CD14-positive monocyte (primary cell): ENCODE measurements around the gene ZNF683. TPM values are rescaled to one million over a fixed set of nuclear protein-coding genes. Genes with fewer than 3 reads are reported as not detected.
"Not testable (repeated sequence)": the region's sequence is repeated elsewhere in the genome, so short reads cannot be mapped to it uniquely, and the experiment has no call there.

ENCODE experiments used
- DNase-seq, 3 donors: peaks; one replicate each; pipeline ENCODE4 v3.0.0-alpha.2; 2011 to 2022
- H2AFZ ChIP-seq: 2 replicates; pipeline ENCODE4 v1.6.0; 2012; ENCODE audit warnings: mild to moderate bottlenecking, low read depth, low read length, inconsistent platforms; ENCODE audit not compliant: insufficient read depth, poor library complexity, severe bottlenecking
- H3K27ac ChIP-seq, 2 donors: 1 replicate in 1 of 2; 2 replicates in 1 of 2; pipeline ENCODE4 v1.5.1; 2012 to 2013; ENCODE audit warnings: low read length in 2 of 2, control low read depth in 1 of 2, inconsistent platforms in 1 of 2, low read depth in 1 of 2, mild to moderate bottlenecking in 1 of 2
- H3K27me3 ChIP-seq, 2 donors: one replicate each; pipeline versions ENCODE4 v1.6.0 to v1.6.1; 2011 to 2013; ENCODE audit warnings: low read length in 2 of 2; ENCODE audit not compliant: control insufficient read depth in 2 of 2, insufficient read depth in 2 of 2
- H3K36me3 ChIP-seq, 2 donors: replicated peaks in 1 of 2; 1 replicate in 1 of 2; 2 replicates in 1 of 2; pipeline versions ENCODE4 v1.5.1 to v1.6.1; 2012 to 2013; ENCODE audit warnings: low read length in 2 of 2, control low read depth in 1 of 2, inconsistent platforms in 1 of 2, mild to moderate bottlenecking in 1 of 2; ENCODE audit not compliant: insufficient read depth in 2 of 2, control insufficient read depth in 1 of 2
- H3K4me1 ChIP-seq, 2 donors: 1 replicate in 1 of 2; 2 replicates in 1 of 2; pipeline versions ENCODE4 v1.5.1 to v1.6.1; 2012 to 2013; ENCODE audit warnings: low read length in 2 of 2, control low read depth in 1 of 2, inconsistent platforms in 1 of 2, mild to moderate bottlenecking in 1 of 2, moderate library complexity in 1 of 2; ENCODE audit not compliant: insufficient read depth in 2 of 2, control insufficient read depth in 1 of 2
- H3K4me2 ChIP-seq: replicated peaks from 2 replicates; pipeline ENCODE3; 2012; ENCODE audit warnings: low read length, moderate library complexity, mild to moderate bottlenecking; ENCODE audit not compliant: poor library complexity, severe bottlenecking; ENCODE audit errors: extremely low read depth
- H3K4me3 ChIP-seq, 3 experiments: fragments of 200-600 bp in 1 of 3; sonication (generic) in 1 of 3; replicated peaks in 1 of 3; 1 replicate in 2 of 3; 2 replicates in 1 of 3; pipeline ENCODE4 v1.5.1; 2011 to 2013; ENCODE audit warnings: low read length in 3 of 3, mild to moderate bottlenecking in 3 of 3, control low read depth in 2 of 3, low read depth in 2 of 3, inconsistent platforms in 1 of 3, moderate library complexity in 1 of 3
- H3K79me2 ChIP-seq: 2 replicates; pipeline ENCODE4 v1.6.0; 2012; ENCODE audit warnings: mild to moderate bottlenecking, control low read depth, inconsistent platforms, low read length, moderate library complexity; ENCODE audit not compliant: insufficient read depth
- H3K9ac ChIP-seq: 2 replicates; pipeline ENCODE4 v1.6.0; 2017; ENCODE audit warnings: low read length, mild to moderate bottlenecking; ENCODE audit not compliant: insufficient read depth, poor library complexity, severe bottlenecking
- H3K9me3 ChIP-seq, 2 donors: replicated peaks in 1 of 2; 1 replicate in 1 of 2; 2 replicates in 1 of 2; pipeline versions ENCODE4 v1.5.1 to v1.6.1; 2012 to 2013; ENCODE audit warnings: low read length in 2 of 2, control low read depth in 1 of 2; ENCODE audit not compliant: control insufficient read depth in 1 of 2, insufficient read depth in 1 of 2
- H4K20me1 ChIP-seq: 2 replicates; pipeline ENCODE4 v1.6.0; 2012; ENCODE audit warnings: mild to moderate bottlenecking, low read length, control low read depth, moderate library complexity; ENCODE audit not compliant: insufficient read depth
- H3K27ac Mint-ChIP-seq, 7 donors: one replicate each; pipeline ENCODE4 v1.8.0; 2020; ENCODE audit warnings: mild to moderate bottlenecking in 7 of 7, mixed read lengths in 7 of 7, moderate library complexity in 6 of 7, inconsistent platforms in 2 of 7
- H3K27me3 Mint-ChIP-seq, 3 donors: one replicate each; pipeline ENCODE4 v1.8.0; 2021 to 2022; ENCODE audit warnings: low read depth in 3 of 3, mild to moderate bottlenecking in 3 of 3, mixed read lengths in 3 of 3, moderate library complexity in 3 of 3, inconsistent platforms in 1 of 3
- H3K36me3 Mint-ChIP-seq, 2 donors: one replicate each; pipeline ENCODE4 v1.8.0; 2020; ENCODE audit warnings: mixed read lengths in 2 of 2, inconsistent platforms in 1 of 2, mild to moderate bottlenecking in 1 of 2
- H3K4me1 Mint-ChIP-seq: one replicate; pipeline ENCODE4 v1.8.0; 2020; ENCODE audit warnings: mild to moderate bottlenecking, mixed read lengths
- H3K4me3 Mint-ChIP-seq, 2 donors: one replicate each; pipeline ENCODE4 v1.8.0; 2020; ENCODE audit warnings: mild to moderate bottlenecking in 2 of 2, mixed read lengths in 2 of 2, moderate library complexity in 1 of 2
- H3K9me3 Mint-ChIP-seq, 7 donors: one replicate each; pipeline ENCODE4 v1.8.0; 2020 to 2022; ENCODE audit warnings: mixed read lengths in 7 of 7, mild to moderate bottlenecking in 6 of 7, moderate library complexity in 6 of 7, inconsistent platforms in 2 of 7
- WGBS: methylation state at CpG from one replicate; pipeline ENCODE4 v1.1.5; 2013; ENCODE audit warnings: missing lambda C conversion rate; ENCODE audit not compliant: insufficient coverage; 5-methylcytosine and 5-hydroxymethylcytosine counted together
- intact Hi-C, 2 donors: fragments of 100-400 bp; cut with micrococcal nuclease; formaldehyde crosslinking; loops; one replicate each; pipeline versions ENCODE4 v1.15.0 to v1.15.1; 2023
- polyA plus RNA-seq, 3 donors: library from polyadenylated mRNA; depleted of rRNA in 1 of 3; unstranded in 2 of 3; stranded (reverse) in 1 of 3; fragments of 300-500 nt in 2 of 3; fragments of >200 nt in 1 of 3; fragmentation: Illumina TruSeq in 2 of 3; gene quantifications; 1 replicate in 2 of 3; 2 replicates in 1 of 3; pipeline ENCODE4 v1.2.3, GENCODE V29; 2012 to 2021
- TF ChIP-seq, protein P1 (sequence below): fragments of 200-600 bp; IDR thresholded peaks from one replicate; pipeline ENCODE4 v1.8.0; 2022; ENCODE audit warnings: antibody characterized with exemption, mild to moderate bottlenecking

Gene ZNF683
- polyA plus RNA-seq, 3 donors: not detected

GRCh38 chr1:26330276-26330675 lies 42.3 kb downstream of the ZNF683 start:
- Histone ChIP-seq H3K9me3 (no peaks in the 10 kb centered on the region), H2AFZ (no peak overlapping the region), H3K27me3 (peaks cover 0 to 3% of the 10 kb centered on the region in 2 donors), H3K4me1 (peaks cover 11% of the 10 kb centered on the region in 2 donors), H4K20me1 (no peaks in the 10 kb centered on the region), H3K4me2 (no peak overlapping the region), H3K27ac (no peak overlapping the region), H3K9ac (no peak overlapping the region), H3K36me3 (no peaks in the 10 kb centered on the region), H3K4me3 (no peak overlapping the region), H3K79me2 (no peaks in the 10 kb centered on the region)
- no peak for DNase-seq
- 94% methylated on average over 3 of the region's 5 CpGs for WGBS
- no peak overlapping the region for H3K4me3 Mint-ChIP-seq
- no peaks in the 10 kb centered on the region for H3K36me3 Mint-ChIP-seq
- H3K4me1 Mint-ChIP-seq: peaks cover 9% of the 10 kb centered on the region
- intact Hi-C loops: no loop called here
- H3K27me3 Mint-ChIP-seq: peaks cover 7 to 19% (median 18%) of the 10 kb centered on the region in 3 donors
- H3K9me3 Mint-ChIP-seq: peaks cover 0 to 2% (median 0%) of the 10 kb centered on the region in 7 donors
- H3K27ac Mint-ChIP-seq: no peak overlapping the region
- TF ChIP-seq, protein P1, sequence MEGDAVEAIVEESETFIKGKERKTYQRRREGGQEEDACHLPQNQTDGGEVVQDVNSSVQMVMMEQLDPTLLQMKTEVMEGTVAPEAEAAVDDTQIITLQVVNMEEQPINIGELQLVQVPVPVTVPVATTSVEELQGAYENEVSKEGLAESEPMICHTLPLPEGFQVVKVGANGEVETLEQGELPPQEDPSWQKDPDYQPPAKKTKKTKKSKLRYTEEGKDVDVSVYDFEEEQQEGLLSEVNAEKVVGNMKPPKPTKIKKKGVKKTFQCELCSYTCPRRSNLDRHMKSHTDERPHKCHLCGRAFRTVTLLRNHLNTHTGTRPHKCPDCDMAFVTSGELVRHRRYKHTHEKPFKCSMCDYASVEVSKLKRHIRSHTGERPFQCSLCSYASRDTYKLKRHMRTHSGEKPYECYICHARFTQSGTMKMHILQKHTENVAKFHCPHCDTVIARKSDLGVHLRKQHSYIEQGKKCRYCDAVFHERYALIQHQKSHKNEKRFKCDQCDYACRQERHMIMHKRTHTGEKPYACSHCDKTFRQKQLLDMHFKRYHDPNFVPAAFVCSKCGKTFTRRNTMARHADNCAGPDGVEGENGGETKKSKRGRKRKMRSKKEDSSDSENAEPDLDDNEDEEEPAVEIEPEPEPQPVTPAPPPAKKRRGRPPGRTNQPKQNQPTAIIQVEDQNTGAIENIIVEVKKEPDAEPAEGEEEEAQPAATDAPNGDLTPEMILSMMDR: no peak

- H3K4me2 ChIP-seq, DNase-seq, H2AFZ ChIP-seq, H3K9me3 Mint-ChIP-seq, H3K36me3 ChIP-seq, H3K4me3 Mint-ChIP-seq, H3K9me3 ChIP-seq, H4K20me1 ChIP-seq, H3K27me3 ChIP-seq, H3K9ac ChIP-seq, H3K79me2 ChIP-seq, H3K27ac ChIP-seq, intact Hi-C loops, H3K36me3 Mint-ChIP-seq, H3K4me1 Mint-ChIP-seq, H3K27ac Mint-ChIP-seq, H3K4me3 ChIP-seq: not testable (repeated sequence)
- peaks cover 10 to 11% of the 10 kb centered on the region in 2 donors for H3K4me1 ChIP-seq
- 100% methylated on average over 1 of the region's 4 CpGs for WGBS
- peaks cover 4 to 12% (median 9%) of the 10 kb centered on the region in 3 donors for H3K27me3 Mint-ChIP-seq
These were observed 43.2 kb downstream of the ZNF683 start for GRCh38 chr1:26329380-26329779.
